DND-41 (cell line): ENCODE measurements around the gene PTPRC.
A peak's percentile ranks its signal among the peaks of the same experiment; 100 is the strongest.

Experiments
- ATAC-seq: fragments of 200-7000 bp; cut with Tn5 transposase; 3 replicates; pipeline ENCODE4 v1.9.1; 2021; ENCODE audit warnings: low read depth; ENCODE audit not compliant: insufficient read depth
- DNase-seq: peaks from one replicate; pipeline ENCODE4 v3.0.0-alpha.2; 2020
- H2AFZ ChIP-seq: 2 replicates; pipeline ENCODE4 v1.6.0; 2012; ENCODE audit warnings: low read depth, low read length
- H3K27ac ChIP-seq: 2 replicates; pipeline ENCODE4 v1.5.1; 2012; ENCODE audit warnings: low read length, inconsistent platforms
- H3K27me3 ChIP-seq: fragments of 200-600 bp; sonication (generic); 2 replicates; pipeline ENCODE4 v1.6.0; 2012; ENCODE audit warnings: low read length, mild to moderate bottlenecking, inconsistent platforms; ENCODE audit not compliant: insufficient read depth, poor library complexity
- H3K36me3 ChIP-seq: 2 replicates; pipeline ENCODE4 v1.5.1; 2012; ENCODE audit warnings: low read length, inconsistent platforms; ENCODE audit not compliant: insufficient read depth
- H3K4me1 ChIP-seq: 2 replicates; pipeline ENCODE4 v1.5.1; 2012; ENCODE audit warnings: mild to moderate bottlenecking, low read length; ENCODE audit not compliant: insufficient read depth
- H3K4me2 ChIP-seq: 2 replicates; pipeline ENCODE4 v1.6.0; 2012; ENCODE audit warnings: mild to moderate bottlenecking, moderate library complexity, low read length, inconsistent platforms; ENCODE audit not compliant: insufficient read depth
- H3K4me3 ChIP-seq, 2 experiments: fragments of 200-600 bp in 1 of 2; shearing (Covaris generic) in 1 of 2; 2 replicates each; pipeline ENCODE4 v1.5.1; 2012 to 2016; ENCODE audit warnings: inconsistent platforms in 2 of 2, low read length in 2 of 2, mild to moderate bottlenecking in 2 of 2, low read depth in 1 of 2, moderate library complexity in 1 of 2
- H3K79me2 ChIP-seq: 2 replicates; pipeline ENCODE4 v1.6.0; 2012; ENCODE audit warnings: low read length, inconsistent platforms; ENCODE audit not compliant: insufficient read depth
- H3K9ac ChIP-seq: 2 replicates; pipeline ENCODE4 v1.6.0; 2012; ENCODE audit warnings: low read depth, mild to moderate bottlenecking, inconsistent platforms, low read length, moderate library complexity
- H3K9me3 ChIP-seq: 2 replicates; pipeline ENCODE4 v1.5.1; 2012; ENCODE audit warnings: low read length, moderate library complexity, mild to moderate bottlenecking, inconsistent platforms; ENCODE audit not compliant: insufficient read depth, severe bottlenecking
- H4K20me1 ChIP-seq: 2 replicates; pipeline ENCODE4 v1.6.0; 2012; ENCODE audit warnings: low read length; ENCODE audit not compliant: insufficient read depth
- CTCF ChIP-seq: IDR thresholded peaks from 2 replicates; pipeline ENCODE4 v1.5.1; 2012; ENCODE audit warnings: borderline replicate concordance, low read length, moderate library complexity, mild to moderate bottlenecking; ENCODE audit not compliant: poor library complexity, severe bottlenecking; ENCODE audit errors: extremely low read depth
- EZH2 ChIP-seq: IDR thresholded peaks from 3 replicates; pipeline ENCODE4 v1.6.1; 2012; ENCODE audit warnings: borderline replicate concordance, low read depth, mild to moderate bottlenecking, moderate library complexity, low read length, inconsistent platforms; ENCODE audit not compliant: severe bottlenecking

Gene PTPRC

DNA sequence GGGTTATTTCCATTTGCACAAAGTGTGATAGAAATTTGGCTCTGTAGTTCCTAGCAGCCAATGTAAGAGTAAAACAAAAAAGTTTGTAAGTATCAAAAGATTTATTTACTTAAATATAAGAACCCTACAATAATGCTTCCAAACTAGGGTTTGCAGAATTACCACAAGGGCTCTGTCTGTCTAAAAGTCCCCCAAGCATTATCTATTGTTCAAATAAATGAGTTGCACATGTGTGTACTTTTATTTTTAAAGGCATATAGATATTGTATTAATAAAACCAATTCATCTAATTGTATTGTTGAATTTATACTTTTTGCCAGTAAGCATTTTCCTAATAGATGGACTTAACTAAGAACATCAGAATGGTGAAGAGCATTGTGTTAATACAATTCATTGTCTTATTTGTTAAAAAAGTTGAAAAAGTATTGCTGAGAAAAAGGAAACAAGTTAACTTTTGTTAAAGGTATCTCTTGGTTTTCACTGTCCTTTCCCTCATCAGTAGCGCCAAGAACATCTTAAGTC lies 863 bp upstream of the PTPRC start:
- Histone ChIP-seq H3K4me3 (no peak overlapping the region), H3K27ac (peak overlapping the region; percentile 84), H3K4me2 (no peak overlapping the region), H2AFZ (peak overlapping the region; percentile 69), H3K79me2 (peaks cover 40% of the 10 kb centered on the region), H3K27me3 (no peaks in the 10 kb centered on the region), H3K4me1 (peaks cover 41% of the 10 kb centered on the region), H3K9me3 (peaks cover 3% of the 10 kb centered on the region), H4K20me1 (no peaks in the 10 kb centered on the region), H3K36me3 (no peaks in the 10 kb centered on the region), H3K9ac (no peak overlapping the region)
- ATAC-seq (no peak), DNase-seq (no peak)
- TF ChIP-seq EZH2, result no peak

- ATAC-seq, result no peak
- peak overlapping the region; percentile 62 for H3K4me2 ChIP-seq
These were observed 399 bp upstream of the PTPRC start for GRCh38 chr1:198638441-198638840.

DNA sequence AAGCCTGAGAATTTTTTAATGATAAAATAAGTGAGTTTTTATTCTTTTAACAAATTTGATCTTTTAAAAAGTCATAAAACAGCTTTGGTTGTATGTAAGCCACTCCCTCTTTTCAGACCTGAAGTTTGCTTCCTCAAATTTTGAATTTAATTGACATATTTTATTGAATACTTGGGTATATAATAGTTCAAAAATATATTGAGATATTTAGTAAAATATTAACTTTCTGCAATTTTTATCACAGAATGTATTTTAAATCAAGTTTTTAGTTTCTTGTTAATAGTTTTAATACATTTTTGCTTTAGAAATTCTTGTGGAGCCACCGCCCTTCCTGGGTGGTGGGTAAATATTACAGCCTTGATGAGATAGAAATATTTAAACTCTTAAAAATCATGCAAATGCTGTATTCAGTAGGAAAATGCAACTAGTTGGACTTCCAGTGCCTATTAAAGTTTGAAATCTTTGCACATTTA lies 867 bp downstream of the PTPRC start:
- Histone ChIP-seq H3K27ac (peak overlapping the region; percentile 84), H3K79me2 (peaks cover 58% of the 10 kb centered on the region), H3K9me3 (no peaks in the 10 kb centered on the region), H3K27me3 (no peaks in the 10 kb centered on the region), H3K9ac (peak overlapping the region; percentile 58), H3K4me2 (peak overlapping the region; percentile 62), H4K20me1 (no peaks in the 10 kb centered on the region), H3K36me3 (no peaks in the 10 kb centered on the region), H3K4me1 (peaks cover 46% of the 10 kb centered on the region), H3K4me3 (peak overlapping the region; percentile 41 to 58), H2AFZ (peak overlapping the region; percentile 69; the same call in 1 of the 2 replicates)
- no peak for DNase-seq
- ATAC-seq, result no peak
- TF ChIP-seq EZH2 (no peak), CTCF (no peak)

More at GRCh38 chr1:198638441-198638840, 399 bp upstream of the PTPRC start:
- Histone ChIP-seq H3K27me3 (no peaks in the 10 kb centered on the region), H3K36me3 (no peaks in the 10 kb centered on the region), H3K79me2 (peaks cover 45% of the 10 kb centered on the region), H3K4me3 (no peak overlapping the region), H3K9me3 (peaks cover under 1% of the 10 kb centered on the region), H3K9ac (peak overlapping the region; percentile 58), H3K4me1 (peaks cover 45% of the 10 kb centered on the region), H2AFZ (peak overlapping the region; percentile 69), H3K27ac (peak overlapping the region; percentile 84), H4K20me1 (no peaks in the 10 kb centered on the region)
- TF ChIP-seq CTCF, result no peak
- TF ChIP-seq EZH2, result no peak
- DNase-seq, result no peak

- ATAC-seq (no peak), DNase-seq (no peak)
- TF ChIP-seq EZH2, result no peak
- TF ChIP-seq CTCF, result no peak
- 0 out of 2 replicates have a peak overlapping the region, but pooled peaks have one; percentile 45 for H2AFZ ChIP-seq
- H3K36me3 ChIP-seq, result no peaks in the 10 kb centered on the region
- no peaks in the 10 kb centered on the region for H3K9me3 ChIP-seq
- no peaks in the 10 kb centered on the region for H3K27me3 ChIP-seq
- H3K4me1 ChIP-seq, result peaks cover 46% of the 10 kb centered on the region
- peak overlapping the region; percentile 41 to 58; a peak in 3 of 4 replicates for H3K4me3 ChIP-seq
- H4K20me1 ChIP-seq, result no peaks in the 10 kb centered on the region
- H3K9ac ChIP-seq, result peak overlapping the region; percentile 58
- H3K4me2 ChIP-seq, result peak overlapping the region; percentile 62; the same call in 1 of the 2 replicates
- peaks cover 62% of the 10 kb centered on the region for H3K79me2 ChIP-seq
- H3K27ac ChIP-seq, result peak overlapping the region; percentile 84
These were observed 1.3 kb downstream of the PTPRC start for GRCh38 chr1:198640174-198640573.
